ENCODE measurements around the gene SYNJ2.

GRCh38 chr6:158086054-158086503 is 104.4 kb downstream of the SYNJ2 start:
- TF ChIP-seq, protein P1, sequence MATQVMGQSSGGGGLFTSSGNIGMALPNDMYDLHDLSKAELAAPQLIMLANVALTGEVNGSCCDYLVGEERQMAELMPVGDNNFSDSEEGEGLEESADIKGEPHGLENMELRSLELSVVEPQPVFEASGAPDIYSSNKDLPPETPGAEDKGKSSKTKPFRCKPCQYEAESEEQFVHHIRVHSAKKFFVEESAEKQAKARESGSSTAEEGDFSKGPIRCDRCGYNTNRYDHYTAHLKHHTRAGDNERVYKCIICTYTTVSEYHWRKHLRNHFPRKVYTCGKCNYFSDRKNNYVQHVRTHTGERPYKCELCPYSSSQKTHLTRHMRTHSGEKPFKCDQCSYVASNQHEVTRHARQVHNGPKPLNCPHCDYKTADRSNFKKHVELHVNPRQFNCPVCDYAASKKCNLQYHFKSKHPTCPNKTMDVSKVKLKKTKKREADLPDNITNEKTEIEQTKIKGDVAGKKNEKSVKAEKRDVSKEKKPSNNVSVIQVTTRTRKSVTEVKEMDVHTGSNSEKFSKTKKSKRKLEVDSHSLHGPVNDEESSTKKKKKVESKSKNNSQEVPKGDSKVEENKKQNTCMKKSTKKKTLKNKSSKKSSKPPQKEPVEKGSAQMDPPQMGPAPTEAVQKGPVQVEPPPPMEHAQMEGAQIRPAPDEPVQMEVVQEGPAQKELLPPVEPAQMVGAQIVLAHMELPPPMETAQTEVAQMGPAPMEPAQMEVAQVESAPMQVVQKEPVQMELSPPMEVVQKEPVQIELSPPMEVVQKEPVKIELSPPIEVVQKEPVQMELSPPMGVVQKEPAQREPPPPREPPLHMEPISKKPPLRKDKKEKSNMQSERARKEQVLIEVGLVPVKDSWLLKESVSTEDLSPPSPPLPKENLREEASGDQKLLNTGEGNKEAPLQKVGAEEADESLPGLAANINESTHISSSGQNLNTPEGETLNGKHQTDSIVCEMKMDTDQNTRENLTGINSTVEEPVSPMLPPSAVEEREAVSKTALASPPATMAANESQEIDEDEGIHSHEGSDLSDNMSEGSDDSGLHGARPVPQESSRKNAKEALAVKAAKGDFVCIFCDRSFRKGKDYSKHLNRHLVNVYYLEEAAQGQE (IDR thresholded peaks at IDR 0.05; ENCODE audit: low read depth): no peak
- no peak for TF ChIP-seq YY1 (IDR thresholded peaks at IDR 0.05; ENCODE audit: low read depth)

Measured in Ishikawa (cell line).